Measurements from ENCODE around the gene EVC.
"Not testable (repeated sequence)": the region's sequence is repeated elsewhere in the genome, so short reads cannot be mapped to it uniquely, and the experiment has no call there.

EVC gene

GRCh38 chr4:5793514-5793913 is 82.5 kb downstream of the EVC start:
- no peak for DNase-seq

DNA sequence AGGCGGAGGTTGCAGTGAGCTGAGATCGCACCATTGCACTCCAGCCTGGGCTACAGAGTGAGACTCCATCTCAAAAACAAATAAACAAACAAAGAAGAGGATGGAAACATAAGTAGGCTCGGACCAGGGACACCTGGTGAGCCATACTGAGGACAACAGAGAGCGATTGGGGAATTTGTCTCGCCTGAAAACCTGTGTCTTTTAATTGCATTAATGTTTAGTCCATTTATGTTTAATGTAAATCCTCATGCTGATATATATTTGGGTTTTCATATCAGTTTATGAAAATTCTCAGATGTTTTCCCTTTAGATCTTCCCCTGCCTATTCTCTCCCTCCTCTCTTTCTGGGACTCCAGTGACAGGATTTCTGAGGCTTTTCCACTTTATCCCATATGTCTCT is 84.6 kb downstream of the EVC start:
- DNase-seq, result no peak

GRCh38 chr4:5796976-5797375 is 86.0 kb downstream of the EVC start:
- DNase-seq, result no peak

- DNase-seq, result no peak
Measured at GRCh38 chr4:5797866-5798265, 86.9 kb downstream of the EVC start.

DNA sequence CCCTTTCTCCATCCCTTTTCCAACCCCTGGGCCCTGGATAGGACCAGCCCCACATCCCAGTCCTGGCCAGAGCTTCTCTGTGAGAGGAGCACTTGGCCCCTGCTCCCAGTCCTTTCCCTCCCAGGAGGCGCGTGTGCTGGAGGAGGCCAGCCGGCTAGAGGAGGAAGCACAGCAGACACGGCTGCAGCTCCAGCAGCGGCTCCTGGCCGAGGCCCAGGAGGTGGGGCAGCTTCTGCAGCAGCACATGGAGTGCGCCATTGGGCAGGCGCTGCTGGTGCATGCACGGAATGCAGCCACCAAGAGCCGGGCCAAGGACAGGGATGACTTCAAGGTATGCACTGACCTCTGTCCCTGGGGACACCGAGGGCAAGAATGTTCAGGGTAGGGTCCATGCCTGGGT is 87.5 kb downstream of the EVC start:
- DNase-seq, result no peak

- DNase-seq, result no peak
Measured at GRCh38 chr4:5798946-5799345, 87.9 kb downstream of the EVC start.

- no peak for DNase-seq
Measured at GRCh38 chr4:5799406-5799805, 88.4 kb downstream of the EVC start.

GRCh38 chr4:5800496-5800895 is 89.5 kb downstream of the EVC start:
- no peak for DNase-seq

GRCh38 chr4:5801696-5802095 is 90.7 kb downstream of the EVC start:
- no peak for DNase-seq

GRCh38 chr4:5802565-5802964 is 91.6 kb downstream of the EVC start:
- no peak for DNase-seq

GRCh38 chr4:5804656-5805055 is 93.7 kb downstream of the EVC start:
- no peak for DNase-seq

GRCh38 chr4:5805270-5805669 is 94.3 kb downstream of the EVC start:
- no peak for DNase-seq

GRCh38 chr4:5808081-5808741 is 97.2 kb downstream of the EVC start:
- no peak for DNase-seq

GRCh38 chr4:5809216-5809776 is 98.3 kb downstream of the EVC start:
- DNase-seq, result no peak

- no peak for DNase-seq
Measured at GRCh38 chr4:5810151-5810550, 99.2 kb downstream of the EVC start.

- DNase-seq, result no peak
Measured at GRCh38 chr4:5810770-5811430, 99.9 kb downstream of the EVC start.

- DNase-seq, result not testable (repeated sequence)
Measured at GRCh38 chr4:5812057-5812456, 101.1 kb downstream of the EVC start.

DNA sequence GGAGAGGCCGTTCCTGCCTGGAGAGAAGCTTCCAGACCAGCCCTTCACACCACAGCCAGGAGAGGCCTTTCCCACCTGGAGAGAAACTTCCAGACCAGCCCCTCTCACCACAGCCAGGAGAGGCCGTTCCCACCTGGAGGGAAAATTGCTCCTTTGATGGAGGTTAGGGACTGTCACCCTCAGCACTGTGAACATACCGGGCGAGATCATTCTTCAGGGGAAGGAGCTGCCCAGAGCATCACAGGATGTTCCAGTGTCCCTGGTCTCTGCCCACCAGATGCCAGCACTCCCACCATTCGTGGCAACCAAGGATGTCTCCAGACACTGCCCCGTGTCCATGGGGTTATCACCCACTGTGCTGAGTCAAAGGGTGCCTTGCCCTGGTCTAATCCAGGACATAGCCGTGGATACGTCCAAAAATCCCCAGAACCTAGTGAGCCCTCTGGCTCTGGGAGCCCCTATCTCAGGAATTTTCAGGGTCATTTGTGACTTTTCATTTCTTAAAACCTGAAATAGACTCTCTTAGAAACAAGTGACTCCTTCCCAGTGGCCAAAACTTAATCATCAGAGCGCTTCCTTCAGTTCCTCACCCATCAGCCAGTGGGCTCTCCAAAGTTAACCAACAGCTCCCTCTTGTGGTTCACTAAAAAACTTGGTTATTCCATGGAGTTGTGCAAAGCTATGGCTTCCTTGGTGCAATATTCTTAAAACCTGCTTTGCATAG is 101.7 kb downstream of the EVC start:
- DNase-seq, result no peak

DNA sequence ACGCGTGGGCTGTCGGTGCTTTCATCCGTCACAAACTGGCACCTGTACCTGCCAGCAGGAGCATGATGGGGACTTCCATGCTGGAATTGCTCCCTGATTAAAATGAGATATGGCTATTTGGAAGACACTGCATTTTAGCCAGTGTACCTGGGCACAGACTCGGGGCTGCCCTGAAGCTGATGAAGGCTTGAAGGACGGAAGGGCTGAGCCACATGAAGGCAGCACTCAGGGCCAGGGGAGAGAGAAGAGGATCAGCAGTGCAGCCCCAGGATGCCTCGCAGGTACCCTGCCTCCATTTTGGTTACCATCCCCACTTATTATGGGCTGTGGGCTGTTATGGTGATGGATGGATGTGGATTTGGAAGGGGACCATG is 102.9 kb downstream of the EVC start:
- DNase-seq, result no peak

- DNase-seq, result no peak
Measured at GRCh38 chr4:5814421-5814820, 103.4 kb downstream of the EVC start.

DNA sequence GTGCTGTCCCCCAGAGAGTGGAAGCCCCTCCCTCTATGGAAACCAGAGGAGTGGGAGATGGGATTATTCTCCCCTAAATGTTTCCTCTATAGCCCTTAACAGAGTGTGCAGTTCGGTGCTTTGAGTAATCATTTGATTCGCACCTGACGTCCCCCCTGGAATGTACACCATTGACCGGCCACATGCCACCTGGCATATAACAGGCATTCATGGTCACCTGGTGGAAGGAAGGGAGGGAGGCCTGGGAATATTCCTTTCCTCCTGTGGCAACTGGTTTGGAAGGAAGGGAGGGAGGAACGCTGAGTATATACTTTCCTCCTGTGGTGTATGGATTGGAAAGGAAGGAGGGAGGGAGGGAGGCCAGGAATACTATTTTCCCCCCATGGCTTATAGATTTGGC is 104.6 kb downstream of the EVC start:
- no peak for DNase-seq

DNA sequence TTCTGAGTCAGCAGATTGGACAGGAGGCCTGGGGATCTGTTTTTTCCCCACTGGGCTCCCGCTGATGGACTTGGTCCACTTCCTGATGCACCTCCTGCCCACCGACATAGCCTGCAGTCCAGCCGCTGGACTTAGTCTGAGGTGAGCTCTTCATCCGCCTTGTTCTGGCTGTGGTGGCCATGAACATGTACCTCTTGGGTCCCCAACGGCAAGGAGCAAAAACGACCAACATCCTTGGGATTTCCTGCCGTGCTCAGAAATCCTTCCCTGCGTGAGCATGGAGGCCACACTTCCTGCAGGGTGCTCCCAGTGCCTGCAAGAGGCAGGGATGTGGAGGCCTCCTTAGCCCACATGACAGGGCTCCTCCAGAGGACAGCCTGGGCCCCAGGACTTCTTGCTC is 105.1 kb downstream of the EVC start:
- no peak for DNase-seq

- no peak for DNase-seq
Measured at GRCh38 chr4:5816851-5817375, 105.9 kb downstream of the EVC start.
